Ishikawa (cell line): ENCODE data around the gene ARID4B.

Experiments used
- CEBPB ChIP-seq: IDR thresholded peaks from 2 replicates; pipeline ENCODE4 v1.6.1; 2012
- CREB1 ChIP-seq: IDR thresholded peaks from 2 replicates; pipeline ENCODE4 v1.6.1; 2012; ENCODE audit warnings: low read depth
- EGR1 ChIP-seq: IDR thresholded peaks from 2 replicates; pipeline ENCODE4 v1.6.1; 2012
- EP300 ChIP-seq: IDR thresholded peaks from 2 replicates; pipeline ENCODE4 v1.6.1; 2012; ENCODE audit warnings: borderline replicate concordance
- FOXM1 ChIP-seq: IDR thresholded peaks from 2 replicates; pipeline ENCODE4 v1.6.1; 2012; ENCODE audit warnings: low read depth, borderline replicate concordance
- MAX ChIP-seq: IDR thresholded peaks from 2 replicates; pipeline ENCODE4 v1.6.1; 2012
- NFIC ChIP-seq: IDR thresholded peaks from 2 replicates; pipeline ENCODE4 v1.6.1; 2012
- RAD21 ChIP-seq: IDR thresholded peaks from 2 replicates; pipeline ENCODE4 v1.6.1; 2012; ENCODE audit warnings: low read depth
- REST ChIP-seq: IDR thresholded peaks from 2 replicates; pipeline ENCODE4 v1.6.1; 2012; ENCODE audit warnings: low read depth, mild to moderate bottlenecking
- TAF1 ChIP-seq: IDR thresholded peaks from 2 replicates; pipeline ENCODE4 v1.6.1; 2012; ENCODE audit warnings: low read depth, mild to moderate bottlenecking
- TCF12 ChIP-seq: IDR thresholded peaks from 2 replicates; pipeline ENCODE4 v1.6.1; 2012; ENCODE audit warnings: low read depth
- TEAD4 ChIP-seq: IDR thresholded peaks from 2 replicates; pipeline ENCODE4 v1.6.1; 2012
- USF1 ChIP-seq: IDR thresholded peaks from 2 replicates; pipeline ENCODE4 v1.6.1; 2012
- YY1 ChIP-seq: IDR thresholded peaks from 2 replicates; pipeline ENCODE4 v1.6.1; 2012; ENCODE audit warnings: low read depth
- ZBTB7A ChIP-seq: IDR thresholded peaks from 2 replicates; pipeline ENCODE4 v1.6.1; 2012; ENCODE audit warnings: low read depth

ARID4B gene

GRCh38 chr1:235246022-235246948 lies 81.7 kb downstream of the ARID4B start:
- TF ChIP-seq RAD21: no peak
- TF ChIP-seq REST: no peak
- TF ChIP-seq TAF1: no peak
- TF ChIP-seq ZBTB7A: no peak
- no peak for TF ChIP-seq EP300
- no peak for TF ChIP-seq TCF12
- TF ChIP-seq USF1: no peak
- no peak for TF ChIP-seq CEBPB
- no peak for TF ChIP-seq FOXM1
- no peak for TF ChIP-seq YY1
- TF ChIP-seq EGR1: no peak

GRCh38 chr1:235244974-235245592 lies 82.9 kb downstream of the ARID4B start:
- TF ChIP-seq TEAD4 (no peak), EP300 (no peak), YY1 (no peak), FOXM1 (no peak), ZBTB7A (no peak), RAD21 (no peak), MAX (no peak), TCF12 (no peak)

- TF ChIP-seq REST: no peak
- no peak for TF ChIP-seq TAF1
- no peak for TF ChIP-seq USF1
- TF ChIP-seq TCF12: no peak
- TF ChIP-seq FOXM1: no peak
- TF ChIP-seq TEAD4: no peak
- TF ChIP-seq EP300: no peak
Measured at GRCh38 chr1:235240960-235241359, 87.0 kb downstream of the ARID4B start.

- TF ChIP-seq CREB1 (no peak), TCF12 (no peak), RAD21 (no peak), EGR1 (no peak), CEBPB (no peak), MAX (no peak), REST (no peak), USF1 (no peak), EP300 (no peak), NFIC (no peak)
Measured at GRCh38 chr1:235239851-235240250, 88.1 kb downstream of the ARID4B start.
